SW 1271 (cell line): ENCODE data around the gene NBEAL2.

Source experiments
- DNase-seq, 2 experiments: peaks; one replicate each; lab custom pipeline; 2025; lab: John Stamatoyannopoulos, UW

The NBEAL2 gene

GRCh38 chr3:46986055-46986730, 6.7 kb downstream of the NBEAL2 start:
- no peak for DNase-seq

GRCh38 chr3:46986782-46987310, 7.4 kb downstream of the NBEAL2 start:
- no peak for DNase-seq

- DNase-seq: no peak
These were observed 7.9 kb downstream of the NBEAL2 start for GRCh38 chr3:46987319-46987742.

- DNase-seq: no peak
These were observed 8.4 kb downstream of the NBEAL2 start for GRCh38 chr3:46987743-46988401.

GRCh38 chr3:46988616-46989015, 9.2 kb downstream of the NBEAL2 start:
- DNase-seq: no peak

GRCh38 chr3:46989146-46989810, 9.8 kb downstream of the NBEAL2 start:
- no peak for DNase-seq

GRCh38 chr3:46990573-46991374, 11.3 kb downstream of the NBEAL2 start:
- DNase-seq: no peak

GRCh38 chr3:46991406-46992165, 12.1 kb downstream of the NBEAL2 start:
- no peak for DNase-seq

GRCh38 chr3:46992231-46992630, 12.8 kb downstream of the NBEAL2 start:
- no peak for DNase-seq

GRCh38 chr3:46993292-46993691, 13.8 kb downstream of the NBEAL2 start:
- DNase-seq: no peak

- no peak for DNase-seq
These were observed 14.5 kb downstream of the NBEAL2 start for GRCh38 chr3:46993986-46994385.

GRCh38 chr3:46994801-46995731, 15.6 kb downstream of the NBEAL2 start:
- no peak for DNase-seq

GRCh38 chr3:46995901-46996562, 16.6 kb downstream of the NBEAL2 start:
- DNase-seq: no peak

GRCh38 chr3:46996689-46997452, 17.4 kb downstream of the NBEAL2 start:
- no peak for DNase-seq

- DNase-seq: no peak
These were observed 18.1 kb downstream of the NBEAL2 start for GRCh38 chr3:46997453-46998091.

GRCh38 chr3:46998121-46998851, 18.8 kb downstream of the NBEAL2 start:
- no peak for DNase-seq

- no peak for DNase-seq
These were observed 19.5 kb downstream of the NBEAL2 start for GRCh38 chr3:46998852-46999515.
